Heart left ventricle (tissue), 16 donors: ENCODE measurements around the gene RILPL1. TPM values are rescaled to one million over a fixed set of nuclear protein-coding genes. Genes with fewer than 3 reads are reported as not detected.

Experiments used
- ATAC-seq, 4 donors: fragments of 200-7000 bp; cut with Tn5 transposase; one replicate each; pipeline ENCODE4 v1.9.1; 2020 to 2022; ENCODE audit warnings: moderate library complexity in 4 of 4, mild to moderate bottlenecking in 3 of 4, moderate number of reproducible peaks in 1 of 4
- DNase-seq, 5 donors: peaks; one replicate each; pipeline ENCODE4 v3.0.0-alpha.2; 2020
- H3K27ac ChIP-seq, 12 donors: fragments of 200-600 bp; sonication (generic) in 4 of 12; one replicate each; pipeline versions ENCODE4 v1.5.0 to v1.8.0; 2016 to 2022; ENCODE audit warnings: mild to moderate bottlenecking in 2 of 12
- H3K27me3 ChIP-seq, 9 donors: fragments of 200-600 bp; sonication (generic) in 2 of 9; one replicate each; pipeline versions ENCODE4 v1.5.1 to v1.8.0; 2016 to 2022; ENCODE audit warnings: mild to moderate bottlenecking in 3 of 9
- H3K36me3 ChIP-seq, 9 donors: fragments of 200-600 bp; sonication (generic) in 2 of 9; one replicate each; pipeline versions ENCODE4 v1.5.0 to v1.8.0; 2018 to 2022; ENCODE audit warnings: mild to moderate bottlenecking in 2 of 9
- H3K4me1 ChIP-seq, 12 donors: fragments of 200-600 bp; sonication (generic) in 4 of 12; one replicate each; pipeline versions ENCODE4 v1.5.0 to v1.8.0; 2016 to 2022; ENCODE audit warnings: mild to moderate bottlenecking in 3 of 12
- H3K4me3 ChIP-seq, 12 donors: fragments of 200-600 bp; sonication (generic) in 4 of 12; one replicate each; pipeline versions ENCODE4 v1.5.0 to v1.8.0; 2017 to 2022; ENCODE audit warnings: mild to moderate bottlenecking in 9 of 12, moderate library complexity in 4 of 12
- H3K9me3 ChIP-seq, 12 donors: fragments of 200-600 bp; sonication (generic) in 4 of 12; one replicate each; pipeline versions ENCODE4 v1.5.0 to v1.8.0; 2016 to 2022; ENCODE audit warnings: mild to moderate bottlenecking in 1 of 12
- CTCF ChIP-seq, 12 donors: fragments of 200-600 bp; sonication (generic) in 4 of 12; IDR thresholded peaks; one replicate each; pipeline versions ENCODE4 v1.5.0 to v1.8.0; 2018 to 2022; ENCODE audit warnings: antibody characterized with exemption in 12 of 12, mild to moderate bottlenecking in 5 of 12
- POLR2A ChIP-seq, 2 donors: fragments of 450-650 bp; IDR thresholded peaks; one replicate each; pipeline ENCODE4 v1.6.1; 2017; ENCODE audit warnings: antibody characterized with exemption in 2 of 2, mild to moderate bottlenecking in 2 of 2, moderate library complexity in 2 of 2
- WGBS, 4 donors: extraction: QIAGEN DNeasy Blood & Tissue Kit in 2 of 4; methylation state at CpG; one replicate each; pipeline versions ENCODE4 v1.1.5 to v1.1.7; 2013 to 2018; 5-methylcytosine and 5-hydroxymethylcytosine counted together
- intact Hi-C, 10 donors: fragments of 100-400 bp; cut with DNase I; formaldehyde crosslinking; loops; one replicate each; pipeline versions ENCODE4 v1.11.1 to v1.14.2; 2022
- polyA plus RNA-seq, 2 donors: library from polyadenylated mRNA; stranded (reverse); fragments of 200-250 nt; gene quantifications; one replicate each; pipeline ENCODE4 v1.2.3, GENCODE V29; 2013
- total RNA-seq, 9 donors: library from RNA; depleted of rRNA in 2 of 9; stranded (reverse); fragments of >200 nt in 2 of 9; fragmentation: NEBNext Ultra II Directional in 3 of 9; extraction: Animal tissue kit (Norgen Biotek cat#: 25700) in 3 of 9; gene quantifications; one replicate each; pipeline versions ENCODE4 v1.1.0 to v1.2.4, GENCODE V29; 2016 to 2023
- donor health status: ischemic (EF 13 %, LVEDD 7.1; RV severe dilation, severe dysfunction).
- donor health status: healthy with polysubstance abuse.
- donor health status: DM: no; HTN: yes; CAD: no.
- donor health status: DM: no; HTN: no; CAD: no.
- donor health status: ischemic (EF 25% LVEDD 6.9; RV normal size, moderate dysfunction).
- donor health status: ischemic (EF 25% LVEDD 5.7; RV mildly dilated, moderate dysfunction).
- donor health status: healthy.
- donor health status: DM: yes; HTN: yes; CAD: no.
- donor health status: ischemic (EF 35%, LVEDD 5.7; RV mildly dilated, moderate dysfunction).
- donor health status: nonischemic (EF 11% LVEDD 7.7; RV severe dilation, severe dysfunction).
- donor health status: DM: yes; HTN: yes; CAD: no.
- donor health status: PGD.
- donor health status: ischemic (EF 29% LVEDD 5.4; RV normal size, mild dysfunction).
- donor health status: nonischemic (EF 23%, LVEDD 6.1; RV moderate dilation, normal function).

Gene RILPL1
- total and polyA plus RNA-seq, 11 donors: 64.1 to 119 (median 79.4) TPM

DNA sequence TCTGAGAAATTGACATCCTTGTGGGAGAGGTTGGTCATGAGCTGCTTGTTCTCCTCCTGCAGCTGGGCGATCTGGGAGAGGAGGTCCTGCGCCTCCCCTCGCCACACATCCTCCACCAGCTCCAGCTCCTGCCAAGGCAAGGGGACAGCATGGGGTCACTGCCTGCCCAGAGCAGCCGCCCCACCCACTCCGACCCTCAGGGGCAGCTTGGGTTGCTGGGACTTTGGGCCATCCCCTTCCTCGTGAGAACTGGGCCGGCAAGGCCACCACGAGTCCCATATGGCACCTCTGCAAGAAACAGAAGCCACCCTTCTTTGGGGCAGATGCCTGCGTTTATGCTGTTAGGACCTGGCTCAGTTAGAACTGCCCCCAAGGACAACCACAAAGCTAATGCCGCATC is 10.0 kb downstream of the RILPL1 start:
- 84 to 89% (median 87%) methylated on average over 5 to 10 of the region's 10 CpGs for WGBS, 4 donors
- Histone ChIP-seq H3K4me1 (peaks cover 0 to 55% (median 15%) of the 10 kb centered on the region in 12 donors), H3K36me3 (peaks cover 0 to 67% (median 41%) of the 10 kb centered on the region in 9 donors), H3K9me3 (no peaks in the 10 kb centered on the region), H3K4me3 (no peak overlapping the region), H3K27ac (peak overlapping the region in 5 of 12 donors; percentile 23 to 82 (median 49)), H3K27me3 (no peaks in the 10 kb centered on the region)
- ATAC-seq: no peak
- intact Hi-C loops: loop anchor here in 1 of 10 donors (5.0 kb wide), 1 partner anchor 51 kb away; no protein-coding TSS in a partner anchor
- no peak for DNase-seq
- TF ChIP-seq CTCF (IDR thresholded peaks at IDR 0.05) (no peak), POLR2A (IDR thresholded peaks at IDR 0.05) (no peak)

DNA sequence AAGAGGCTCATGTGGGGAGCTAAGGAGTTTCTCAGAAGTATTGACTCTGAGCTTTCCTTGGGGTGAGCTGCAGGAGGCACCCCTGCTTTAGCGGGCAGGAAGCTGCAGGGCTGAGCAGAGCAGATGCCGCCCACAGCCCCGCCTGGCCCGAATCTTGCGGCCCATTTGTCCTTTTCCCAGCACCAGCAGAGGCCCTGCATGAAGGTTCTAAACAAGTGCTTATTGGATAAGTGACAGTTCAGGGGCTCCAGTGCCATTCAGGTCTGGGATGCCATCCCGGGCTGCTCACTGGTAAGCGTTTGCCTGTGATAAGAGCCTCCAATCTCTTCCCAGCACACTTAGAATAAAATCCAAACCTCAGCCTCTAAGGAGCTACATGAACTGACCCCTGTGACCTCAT is 11.4 kb downstream of the RILPL1 start:
- DNase-seq: peak in 3 of 5 donors; percentile 41 to 73 (median 70)
- TF ChIP-seq POLR2A (IDR thresholded peaks at IDR 0.05) (no peak), CTCF (IDR thresholded peaks at IDR 0.05) (no peak)
- ATAC-seq: peak; percentile 29 to 72 (median 44)
- peak overlapping the region in 11 of 12 donors; percentile 32 to 84 (median 77) for H3K27ac ChIP-seq
- no peak overlapping the region for H3K4me3 ChIP-seq
- intact Hi-C loops: loop anchor here in 1 of 10 donors (5.0 kb wide), 1 partner anchor 50 kb away; no protein-coding TSS in a partner anchor
- peaks cover 0 to 74% (median 53%) of the 10 kb centered on the region in 9 donors for H3K36me3 ChIP-seq
- H3K27me3 ChIP-seq: no peaks in the 10 kb centered on the region
- peaks cover 0 to 59% (median 15%) of the 10 kb centered on the region in 12 donors for H3K4me1 ChIP-seq
- WGBS, 4 donors: 50 to 55% (median 52%) methylated on average over 5 to 7 of the region's 7 CpGs
- H3K9me3 ChIP-seq: no peaks in the 10 kb centered on the region

GRCh38 chr12:123520567-123521474 is 12.7 kb downstream of the RILPL1 start:
- intact Hi-C loops: loop anchor here in 2 of 10 donors (2.0 to 5.0 kb wide), 2 partner anchors 42 to 49 kb away; no protein-coding TSS in a partner anchor
- peak in 3 of 5 donors; percentile 17 to 58 (median 52) for DNase-seq

More at GRCh38 chr12:123520567-123521474, 12.7 kb downstream of the RILPL1 start:
- Histone ChIP-seq H3K4me3 (peak overlapping the region in 1 of 12 donors; percentile 1), H3K27me3 (no peaks in the 10 kb centered on the region), H3K36me3 (peaks cover 0 to 85% (median 66%) of the 10 kb centered on the region in 9 donors), H3K9me3 (no peaks in the 10 kb centered on the region), H3K27ac (peak overlapping the region; percentile 50 to 96 (median 82)), H3K4me1 (peaks cover 0 to 51% (median 12%) of the 10 kb centered on the region in 12 donors)
- 70 to 80% (median 73%) methylated on average over 14 of the region's 14 CpGs for WGBS, 4 donors
- TF ChIP-seq POLR2A (IDR thresholded peaks at IDR 0.05) (no peak), CTCF (IDR thresholded peaks at IDR 0.05) (no peak)
- ATAC-seq: peak; percentile 22 to 58 (median 48)
